IMR-90 (cell line): Measurements from ENCODE around the gene NPTN. TPM values are rescaled to one million over a fixed set of nuclear protein-coding genes. Genes with fewer than 3 reads are reported as not detected.

ENCODE experiments used
- ATAC-seq: fragments of 200-7000 bp; cut with Tn5 transposase; 2 replicates; pipeline ENCODE4 v1.9.1; 2020; ENCODE audit warnings: low read depth, mild to moderate bottlenecking, moderate library complexity
- BruUV-seq: library from RNA; stranded (reverse); fragments of 400-500 nt; replicated peaks from 2 replicates; lab custom pipeline; 2021; lab: Mats Ljungman, UMichigan
- CTCF ChIA-PET: fragments of 300-600 bp; formaldehyde crosslinking; extraction: SDS; loops from one replicate; lab custom pipeline; 2021; ENCODE audit warnings: antibody characterized with exemption; lab: Yijun Ruan, JAX
- POLR2A ChIA-PET: fragments of 300-600 bp; sonication (Branson Sonifier 250); formaldehyde crosslinking; loops from one replicate; lab custom pipeline; 2022; ENCODE audit warnings: antibody characterized with exemption; ENCODE audit not compliant: unreplicated experiment; lab: Charles Lee
- DNase-seq: peaks from one replicate; pipeline ENCODE4 v3.0.0; 2013
- H2AFZ ChIP-seq: replicated peaks from 2 replicates; pipeline ENCODE3; 2013; ENCODE audit warnings: low read length, mild to moderate bottlenecking; ENCODE audit not compliant: poor library complexity
- H2AK5ac ChIP-seq: 2 replicates; pipeline ENCODE4 v1.6.1; 2013; ENCODE audit warnings: low read depth, low read length, inconsistent platforms
- H2AK9ac ChIP-seq: replicated peaks from 2 replicates; pipeline ENCODE3; 2013; ENCODE audit warnings: mild to moderate bottlenecking, low read depth, low read length, moderate library complexity; ENCODE audit not compliant: poor library complexity
- H2BK120ac ChIP-seq: 2 replicates; pipeline ENCODE4 v1.6.1; 2013; ENCODE audit warnings: low read depth, low read length, inconsistent platforms
- H2BK15ac ChIP-seq: 3 replicates; pipeline ENCODE4 v1.6.1; 2013; ENCODE audit warnings: low read depth, low read length, inconsistent platforms
- H2BK20ac ChIP-seq: 2 replicates; pipeline ENCODE4 v1.6.1; 2013; ENCODE audit warnings: low read depth, mild to moderate bottlenecking, inconsistent platforms, low read length, moderate library complexity
- H2BK5ac ChIP-seq: 2 replicates; pipeline ENCODE4 v1.6.1; 2013; ENCODE audit warnings: mild to moderate bottlenecking, low read depth, low read length, inconsistent platforms; ENCODE audit not compliant: poor library complexity, severe bottlenecking
- H3K14ac ChIP-seq: replicated peaks from 2 replicates; pipeline ENCODE4 v1.6.1; 2013; ENCODE audit warnings: low read depth, low read length, inconsistent platforms
- H3K18ac ChIP-seq: 2 replicates; pipeline ENCODE4 v1.6.1; 2013; ENCODE audit warnings: low read depth, low read length, control low read depth
- H3K23ac ChIP-seq: 2 replicates; pipeline ENCODE4 v1.6.1; 2013; ENCODE audit warnings: low read depth, low read length, inconsistent platforms
- H3K27ac ChIP-seq: 2 replicates; pipeline ENCODE4 v1.5.1; 2013; ENCODE audit warnings: mild to moderate bottlenecking, control low read depth, low read length; ENCODE audit not compliant: insufficient read depth
- H3K27me3 ChIP-seq: 2 replicates; pipeline ENCODE4 v1.6.1; 2013; ENCODE audit warnings: low read length; ENCODE audit not compliant: control insufficient read depth, insufficient read depth
- H3K36me3 ChIP-seq: 2 replicates; pipeline ENCODE4 v1.6.1; 2013; ENCODE audit warnings: low read length, mixed read lengths; ENCODE audit not compliant: control insufficient read depth, insufficient read depth
- H3K4ac ChIP-seq: 2 replicates; pipeline ENCODE4 v1.6.1; 2013; ENCODE audit warnings: low read depth, low read length, inconsistent platforms
- H3K4me1 ChIP-seq: 2 replicates; pipeline ENCODE4 v1.6.1; 2013; ENCODE audit warnings: low read length, mixed read lengths; ENCODE audit not compliant: control insufficient read depth, insufficient read depth
- H3K4me2 ChIP-seq: 2 replicates; pipeline ENCODE4 v1.6.1; 2013; ENCODE audit warnings: low read depth, mild to moderate bottlenecking, control low read depth, low read length, moderate library complexity
- H3K4me3 ChIP-seq: 2 replicates; pipeline ENCODE4 v1.5.1; 2013; ENCODE audit warnings: low read depth, mild to moderate bottlenecking, control low read depth, low read length, moderate library complexity; ENCODE audit not compliant: insufficient read depth
- H3K56ac ChIP-seq: 2 replicates; pipeline ENCODE4 v1.6.1; 2013; ENCODE audit warnings: low read length, inconsistent platforms; ENCODE audit not compliant: insufficient read depth; ENCODE audit errors: extremely low read depth
- H3K79me1 ChIP-seq, 2 experiments: 2 replicates each; pipeline ENCODE4 v1.6.1; 2013; ENCODE audit warnings: low read length in 2 of 2, inconsistent platforms in 1 of 2, low read depth in 1 of 2
- H3K9ac ChIP-seq: 2 replicates; pipeline ENCODE4 v1.6.1; 2013; ENCODE audit warnings: low read depth, low read length, control low read depth
- H3K9me1 ChIP-seq: 2 replicates; pipeline ENCODE4 v1.6.1; 2013; ENCODE audit warnings: low read length, inconsistent platforms; ENCODE audit not compliant: insufficient read depth
- H3K9me3 ChIP-seq: 2 replicates; pipeline ENCODE4 v1.6.1; 2013; ENCODE audit warnings: low read length; ENCODE audit not compliant: control insufficient read depth, insufficient read depth
- H4K20me1 ChIP-seq: 2 replicates; pipeline ENCODE4 v1.6.1; 2013; ENCODE audit warnings: low read length, inconsistent platforms; ENCODE audit not compliant: insufficient read depth
- H4K5ac ChIP-seq: 2 replicates; pipeline ENCODE4 v1.6.1; 2013; ENCODE audit warnings: mild to moderate bottlenecking, low read depth, low read length, control low read depth
- H4K8ac ChIP-seq, 2 experiments: 2 replicates each; pipeline ENCODE4 v1.6.1; 2013; ENCODE audit warnings: low read depth in 2 of 2, low read length in 2 of 2, control low read depth in 1 of 2, inconsistent platforms in 1 of 2
- H4K91ac ChIP-seq: 2 replicates; pipeline ENCODE4 v1.6.1; 2013; ENCODE audit warnings: low read depth, low read length, inconsistent platforms; ENCODE audit not compliant: insufficient read depth
- MXI1 ChIP-seq: IDR thresholded peaks from 2 replicates; pipeline ENCODE4 v1.6.1; 2012; ENCODE audit warnings: low read depth, mild to moderate bottlenecking, low read length, moderate library complexity, borderline replicate concordance
- WGBS, 2 experiments: methylation state at CpG; one replicate each; pipeline versions ENCODE4 v1.1.5 to v1.1.7; 2013; ENCODE audit warnings: missing lambda C conversion rate in 2 of 2; ENCODE audit not compliant: insufficient read length in 1 of 2; ENCODE audit errors: extremely low coverage in 2 of 2; 5-methylcytosine and 5-hydroxymethylcytosine counted together
- dilution Hi-C: fragments of 300-500 bp; cut with HindIII; formaldehyde crosslinking; loops from one replicate; pipeline ENCODE4 v1.14.3; 2018; ENCODE audit warnings: low sequenced_read_pairs; ENCODE audit not compliant: unreplicated experiment
- in situ Hi-C: fragments of 300-500 bp; cut with MboI; formaldehyde crosslinking; loops from 3 replicates; pipeline ENCODE4 v1.14.3; 2019; ENCODE audit warnings: low sequenced_read_pairs, inconsistent platforms, mixed read lengths
- intact Hi-C: fragments of 100-400 bp; cut with micrococcal nuclease; formaldehyde crosslinking; loops from 2 replicates; pipeline ENCODE4 v1.10.0; 2022
- polyA plus RNA-seq, 3 experiments: library from polyadenylated mRNA; depleted of rRNA; stranded (reverse); fragments of >200 nt; gene quantifications; 2 replicates each; pipeline ENCODE4 v1.2.3, GENCODE V29; 2012; ENCODE audit warnings: low replicate concordance in 1 of 3
- total RNA-seq: library from RNA; depleted of rRNA; stranded (reverse); fragments of >200 nt; gene quantifications from 2 replicates; pipeline ENCODE4 v1.2.3, GENCODE V29; 2012; rRNA removed
- TF ChIP-seq, protein P1 (sequence below): fragments of 150-350 bp; IDR thresholded peaks from 2 replicates; pipeline ENCODE4 v1.6.1; 2016; ENCODE audit warnings: low read depth, mild to moderate bottlenecking, low read length, moderate library complexity, borderline replicate concordance

The NPTN gene
- total and polyA plus RNA-seq, 2 of the 4 experiments (the other 2 are of a cell fraction), result 171 to 329 TPM

- Histone ChIP-seq H4K20me1 (no peaks in the 10 kb centered on the region), H2BK20ac (no peak overlapping the region), H2AK9ac (no peak overlapping the region), H3K9ac (no peak overlapping the region), H2AFZ (no peak overlapping the region), H3K4me1 (no peaks in the 10 kb centered on the region), H3K36me3 (no peaks in the 10 kb centered on the region), H3K79me1 (no peaks in the 10 kb centered on the region), H2BK15ac (no peak overlapping the region), H3K9me3 (no peaks in the 10 kb centered on the region), H3K9me1 (no peaks in the 10 kb centered on the region), H3K56ac (no peak overlapping the region), H2BK5ac (no peak overlapping the region), H3K14ac (no peak overlapping the region), H3K4me2 (no peak overlapping the region), H3K27ac (no peak overlapping the region), H3K23ac (no peak overlapping the region), H2BK120ac (no peak overlapping the region), H4K8ac (no peak overlapping the region), H2AK5ac (no peak overlapping the region), H3K27me3 (peaks cover 14% of the 10 kb centered on the region), H4K5ac (no peak overlapping the region), H3K4me3 (no peak overlapping the region), H3K4ac (no peak overlapping the region), H3K18ac (no peak overlapping the region), H4K91ac (no peak overlapping the region)
- WGBS, 2 experiments, result no CpG with 5 or more reads among the region's 1 CpG
- POLR2A ChIA-PET, result no interaction called here
- no TSS peak for BruUV-seq
- CTCF ChIA-PET, result no interaction called here
- ATAC-seq (no peak), DNase-seq (no peak)
- in situ Hi-C loops, result no loop called here
- TF ChIP-seq, protein P1, sequence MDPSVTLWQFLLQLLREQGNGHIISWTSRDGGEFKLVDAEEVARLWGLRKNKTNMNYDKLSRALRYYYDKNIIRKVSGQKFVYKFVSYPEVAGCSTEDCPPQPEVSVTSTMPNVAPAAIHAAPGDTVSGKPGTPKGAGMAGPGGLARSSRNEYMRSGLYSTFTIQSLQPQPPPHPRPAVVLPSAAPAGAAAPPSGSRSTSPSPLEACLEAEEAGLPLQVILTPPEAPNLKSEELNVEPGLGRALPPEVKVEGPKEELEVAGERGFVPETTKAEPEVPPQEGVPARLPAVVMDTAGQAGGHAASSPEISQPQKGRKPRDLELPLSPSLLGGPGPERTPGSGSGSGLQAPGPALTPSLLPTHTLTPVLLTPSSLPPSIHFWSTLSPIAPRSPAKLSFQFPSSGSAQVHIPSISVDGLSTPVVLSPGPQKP, result no peak
- TF ChIP-seq MXI1, result no peak
- intact Hi-C loops, result no loop called here
- dilution Hi-C loops, result no loop called here
Observed at GRCh38 chr15:73515527-73515926, 117.7 kb downstream of the NPTN start.

Other genes starting within 250 kb of the NPTN start
- gene REC114, start 190.2 kb downstream of the NPTN start, total RNA-seq, result not detected in 2 replicates
- not detected in 2 replicates for gene REC114, start 190.2 kb downstream of the NPTN start, polyA plus RNA-seq (2012; rRNA removed)
- gene CD276, start 51.0 kb upstream of the NPTN start, total RNA-seq, result 30.8 and 37.5 TPM in 2 replicates
- 149 and 150 TPM in 2 replicates for gene CD276, start 51.0 kb upstream of the NPTN start, polyA plus RNA-seq (2012; rRNA removed)
- gene INSYN1, start 120.0 kb upstream of the NPTN start, total RNA-seq, result under 0.01 and 0.18 TPM in 2 replicates
- 0.34 and 0.49 TPM in 2 replicates for gene INSYN1, start 120.0 kb upstream of the NPTN start, polyA plus RNA-seq (2012; rRNA removed)
- gene TBC1D21, start 240.2 kb upstream of the NPTN start, total RNA-seq, result not detected in 2 replicates
- gene TBC1D21, start 240.2 kb upstream of the NPTN start, polyA plus RNA-seq (2012; rRNA removed), result not detected in 2 replicates